Measurements from ENCODE around the gene KCNMA1. TPM values are rescaled to one million over a fixed set of nuclear protein-coding genes. Genes with fewer than 3 reads are reported as not detected.

KCNMA1 gene
- total RNA-seq, 1 donor from 2014 or later, result 41.3 TPM

DNA sequence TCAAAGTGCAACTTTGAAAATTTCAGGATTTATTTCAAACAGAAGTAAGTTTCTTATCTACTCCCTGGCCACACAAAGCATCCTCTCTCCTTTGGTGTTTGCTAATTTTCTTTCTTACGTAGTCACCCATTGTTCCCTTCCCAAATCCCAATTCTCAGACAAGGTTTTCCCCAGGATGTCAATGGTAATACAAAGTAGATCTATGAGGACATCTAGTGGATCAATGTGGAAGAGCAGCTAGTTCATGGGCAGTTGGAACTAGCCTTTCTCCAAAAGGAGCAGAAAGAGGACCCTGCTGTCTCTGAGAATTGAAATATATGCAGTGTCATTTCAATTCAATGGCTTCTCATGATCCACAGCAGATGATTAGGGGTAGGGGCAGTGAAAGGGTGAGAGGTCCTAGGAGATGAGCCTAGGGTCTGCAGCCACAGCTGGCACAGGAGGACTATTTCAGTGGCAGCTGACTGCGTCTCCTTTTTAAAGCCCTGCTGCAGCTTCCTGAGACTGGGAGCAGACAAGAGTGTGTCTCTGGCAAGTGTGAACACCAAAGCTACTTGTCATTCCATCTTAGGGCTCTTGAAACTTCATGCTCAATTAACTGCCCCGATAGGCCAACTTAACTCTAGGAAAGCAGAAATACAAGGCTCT is 632.6 kb downstream of the KCNMA1 start:
- Histone ChIP-seq H3K36me3 (no peaks in the 10 kb centered on the region), H3K4me1 (no peaks in the 10 kb centered on the region), H3K27ac (no peak overlapping the region), H3K27me3 (ENCODE audit: low read depth) (no peaks in the 10 kb centered on the region), H3K4me3 (no peak overlapping the region), H3K9me3 (no peaks in the 10 kb centered on the region)
- DNase-seq (no peak), ATAC-seq (peak; percentile 62 to 68)
- intact Hi-C loops (cut with DNase I), result no loop called here
- TF ChIP-seq, protein P1, sequence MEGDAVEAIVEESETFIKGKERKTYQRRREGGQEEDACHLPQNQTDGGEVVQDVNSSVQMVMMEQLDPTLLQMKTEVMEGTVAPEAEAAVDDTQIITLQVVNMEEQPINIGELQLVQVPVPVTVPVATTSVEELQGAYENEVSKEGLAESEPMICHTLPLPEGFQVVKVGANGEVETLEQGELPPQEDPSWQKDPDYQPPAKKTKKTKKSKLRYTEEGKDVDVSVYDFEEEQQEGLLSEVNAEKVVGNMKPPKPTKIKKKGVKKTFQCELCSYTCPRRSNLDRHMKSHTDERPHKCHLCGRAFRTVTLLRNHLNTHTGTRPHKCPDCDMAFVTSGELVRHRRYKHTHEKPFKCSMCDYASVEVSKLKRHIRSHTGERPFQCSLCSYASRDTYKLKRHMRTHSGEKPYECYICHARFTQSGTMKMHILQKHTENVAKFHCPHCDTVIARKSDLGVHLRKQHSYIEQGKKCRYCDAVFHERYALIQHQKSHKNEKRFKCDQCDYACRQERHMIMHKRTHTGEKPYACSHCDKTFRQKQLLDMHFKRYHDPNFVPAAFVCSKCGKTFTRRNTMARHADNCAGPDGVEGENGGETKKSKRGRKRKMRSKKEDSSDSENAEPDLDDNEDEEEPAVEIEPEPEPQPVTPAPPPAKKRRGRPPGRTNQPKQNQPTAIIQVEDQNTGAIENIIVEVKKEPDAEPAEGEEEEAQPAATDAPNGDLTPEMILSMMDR (IDR thresholded peaks at IDR 0.05), result peak; percentile 79

DNA sequence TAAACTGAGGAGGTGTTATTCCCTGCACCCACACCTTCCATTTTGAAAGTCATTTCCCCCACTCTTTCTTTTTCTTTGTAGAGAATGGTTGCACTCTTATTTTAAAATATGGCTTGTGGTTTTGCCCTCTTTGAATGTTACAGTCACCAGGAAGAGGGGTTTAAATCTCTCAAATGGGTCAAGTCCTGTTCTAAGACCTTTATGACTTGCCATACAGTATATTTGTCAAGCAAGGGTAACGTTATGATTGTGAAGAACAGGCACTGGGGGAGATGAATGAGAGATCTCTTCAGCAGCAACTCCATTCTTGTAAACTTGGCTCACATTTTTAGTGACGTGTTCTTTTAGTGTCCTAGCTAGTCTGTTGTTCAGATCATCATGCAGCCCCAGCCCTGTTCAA is 634.7 kb downstream of the KCNMA1 start:
- Histone ChIP-seq H3K9me3 (no peaks in the 10 kb centered on the region), H3K27ac (no peak overlapping the region), H3K27me3 (ENCODE audit: low read depth) (no peaks in the 10 kb centered on the region), H3K4me1 (no peaks in the 10 kb centered on the region), H3K36me3 (no peaks in the 10 kb centered on the region), H3K4me3 (no peak overlapping the region)
- DNase-seq (no peak), ATAC-seq (no peak)
- intact Hi-C loops (cut with DNase I), result no loop called here
- TF ChIP-seq, protein P1 (IDR thresholded peaks at IDR 0.05), result no peak

DNA sequence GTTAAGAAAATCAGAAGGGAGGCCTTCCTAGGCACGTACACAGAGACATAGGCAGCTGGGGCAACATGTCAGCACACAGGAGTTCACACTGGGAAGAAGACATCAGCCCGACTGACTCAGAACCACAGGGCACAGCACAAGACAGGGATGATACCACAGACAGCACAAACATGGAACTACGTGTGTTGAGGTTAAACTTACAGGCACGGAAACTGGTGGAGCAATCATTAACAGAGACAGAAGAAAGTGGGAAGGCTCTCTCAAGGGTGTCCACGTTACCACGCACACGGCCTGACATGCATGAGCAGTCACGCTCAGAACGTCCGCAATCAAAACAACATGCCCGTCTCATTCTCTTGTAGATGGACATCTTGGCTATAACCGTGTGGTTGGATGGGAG is 636.4 kb downstream of the KCNMA1 start:
- no peak overlapping the region for H3K4me3 ChIP-seq
- H3K27ac ChIP-seq, result no peak overlapping the region
- no peaks in the 10 kb centered on the region for H3K27me3 ChIP-seq (ENCODE audit: low read depth)
- ATAC-seq (no peak), DNase-seq (no peak)
- no peaks in the 10 kb centered on the region for H3K9me3 ChIP-seq
- no peaks in the 10 kb centered on the region for H3K36me3 ChIP-seq
- H3K4me1 ChIP-seq, result no peaks in the 10 kb centered on the region
- intact Hi-C loops (cut with DNase I), result no loop called here
- TF ChIP-seq, protein P1 (IDR thresholded peaks at IDR 0.05), result no peak

DNA sequence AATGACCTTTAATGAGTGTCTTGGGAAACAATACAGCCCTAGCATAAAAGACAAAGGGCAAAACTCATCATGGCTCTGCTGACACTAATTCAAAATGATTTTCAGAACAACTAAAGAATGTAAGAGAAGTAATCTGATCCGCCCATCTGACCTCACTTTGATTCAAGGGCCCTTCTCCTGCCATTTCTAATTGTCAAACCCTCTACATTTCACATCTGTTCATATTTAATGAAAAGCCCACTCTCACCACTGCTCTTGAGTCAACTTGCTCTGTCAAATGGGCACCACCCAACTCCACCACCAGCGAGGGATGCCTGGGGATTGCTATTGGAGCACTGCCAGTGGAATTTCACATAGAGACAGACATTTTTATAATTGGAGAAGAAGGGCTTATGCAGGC is 639.2 kb downstream of the KCNMA1 start:
- peaks cover 3% of the 10 kb centered on the region for H3K4me1 ChIP-seq
- ATAC-seq, result no peak
- H3K4me3 ChIP-seq, result no peak overlapping the region
- H3K27me3 ChIP-seq (ENCODE audit: low read depth), result no peaks in the 10 kb centered on the region
- intact Hi-C loops (cut with DNase I), result no loop called here
- TF ChIP-seq, protein P1 (IDR thresholded peaks at IDR 0.05), result no peak
- H3K36me3 ChIP-seq, result no peaks in the 10 kb centered on the region
- H3K27ac ChIP-seq, result no peak overlapping the region
- H3K9me3 ChIP-seq, result no peaks in the 10 kb centered on the region
- no peak for DNase-seq

DNA sequence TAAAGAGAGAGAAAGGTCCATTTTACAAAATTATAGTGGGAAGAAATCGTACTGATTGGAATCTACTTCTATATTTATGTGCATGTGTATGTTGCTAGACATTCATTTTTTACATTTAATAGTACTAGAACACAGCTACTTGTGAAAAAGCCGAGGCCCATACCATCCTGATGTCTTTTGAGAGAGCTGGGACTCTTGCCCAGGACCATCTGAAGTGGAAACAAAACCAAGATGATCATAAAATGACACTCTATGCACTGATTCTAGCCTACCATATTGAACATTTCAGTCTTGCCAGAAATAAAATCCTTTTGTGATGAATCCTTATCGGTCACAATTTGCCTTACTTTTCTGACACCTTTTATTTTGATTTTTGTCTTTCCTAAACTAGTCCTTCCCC is 640.0 kb downstream of the KCNMA1 start:
- TF ChIP-seq, protein P1 (IDR thresholded peaks at IDR 0.05), result no peak
- Histone ChIP-seq H3K4me3 (no peak overlapping the region), H3K4me1 (peaks cover 6% of the 10 kb centered on the region), H3K27ac (no peak overlapping the region), H3K36me3 (no peaks in the 10 kb centered on the region), H3K9me3 (no peaks in the 10 kb centered on the region), H3K27me3 (ENCODE audit: low read depth) (no peaks in the 10 kb centered on the region)
- ATAC-seq (no peak), DNase-seq (no peak)
- intact Hi-C loops (cut with DNase I), result no loop called here
